HepG2 (cell line): ENCODE results near the gene CST4. TPM values are rescaled to one million over a fixed set of nuclear protein-coding genes. Genes with fewer than 3 reads are reported as not detected.

Experiments
- ATAC-seq: fragments of 200-7000 bp; cut with Tn5 transposase; 3 replicates; pipeline ENCODE4 v1.9.1; 2020; ENCODE audit warnings: mild to moderate bottlenecking, moderate library complexity
- BruUV-seq: library from RNA; stranded (reverse); fragments of 400-500 nt; replicated peaks from 2 replicates; lab custom pipeline; 2021; lab: Mats Ljungman, UMichigan
- CTCF ChIA-PET: fragments of 300-600 bp; formaldehyde crosslinking; extraction: SDS; loops from one replicate; lab custom pipeline; 2021; ENCODE audit warnings: low total read pairs, inconsistent platforms, low intra/inter-chr PET ratio; lab: Yijun Ruan, JAX
- POLR2A ChIA-PET: fragments of 350-600 bp; sonication (Branson Sonifier 250); formaldehyde crosslinking; loops from one replicate; lab custom pipeline; 2020; ENCODE audit warnings: antibody characterized with exemption, inconsistent platforms; lab: Yijun Ruan, JAX
- DNase-seq: peaks from one replicate; pipeline ENCODE4 v3.0.0-alpha.2; 2015; ENCODE audit warnings: low spot score
- FAIRE-seq: peaks from 3 replicates; lab custom pipeline; 2011; peaks lifted over from hg19 to GRCh38; lab: Jason Lieb, UNC
- H2AFZ ChIP-seq: one replicate; pipeline ENCODE4 v1.6.1; 2011; ENCODE audit warnings: low read length, inconsistent platforms
- H3K27ac ChIP-seq: fragments of 300-600 bp; 3 replicates; pipeline ENCODE4 v1.8.0; 2011; ENCODE audit warnings: mixed run types, mild to moderate bottlenecking, mixed read lengths, low read length, inconsistent platforms; ENCODE audit not compliant: insufficient read depth; ENCODE audit errors: extremely low read length
- H3K27me3 ChIP-seq, 2 experiments: fragments of 200-600 bp in 1 of 2; 2 replicates in 1 of 2; 3 replicates in 1 of 2; pipeline versions ENCODE4 v1.6.0 to v1.8.0; 2011; ENCODE audit warnings: low read length in 2 of 2, mild to moderate bottlenecking in 2 of 2, moderate library complexity in 2 of 2, inconsistent platforms in 1 of 2; ENCODE audit not compliant: insufficient read depth in 2 of 2, control insufficient read depth in 1 of 2
- H3K36me3 ChIP-seq, 2 experiments: fragments of 200-600 bp in 1 of 2; replicated peaks in 1 of 2; 2 replicates in 1 of 2; 3 replicates in 1 of 2; pipeline versions ENCODE4 v1.5.1 to v1.8.0; 2011; ENCODE audit warnings: low read length in 2 of 2, inconsistent platforms in 1 of 2; ENCODE audit not compliant: insufficient read depth in 2 of 2, control insufficient read depth in 1 of 2
- H3K4me1 ChIP-seq: 2 replicates; pipeline ENCODE4 v1.5.1; 2012; ENCODE audit warnings: low read length, inconsistent platforms; ENCODE audit not compliant: insufficient read depth
- H3K4me2 ChIP-seq: 2 replicates; pipeline ENCODE4 v1.6.0; 2011; ENCODE audit warnings: low read depth, low read length, inconsistent platforms
- H3K4me3 ChIP-seq, 3 experiments: fragments of 200-600 bp in 1 of 3; sonication (generic), shearing (Covaris generic) in 1 of 3; replicated peaks in 1 of 3; 2 replicates each; pipeline ENCODE4 v1.5.1; 2011 to 2016; ENCODE audit warnings: low read length in 3 of 3, inconsistent platforms in 2 of 3, low read depth in 2 of 3, mild to moderate bottlenecking in 2 of 3, control low read depth in 1 of 3, mixed read lengths in 1 of 3; ENCODE audit not compliant: insufficient read depth in 1 of 3
- H3K79me2 ChIP-seq: one replicate; pipeline ENCODE4 v1.6.1; 2011; ENCODE audit warnings: low read length, inconsistent platforms; ENCODE audit not compliant: insufficient read depth
- H3K9ac ChIP-seq: 2 replicates; pipeline ENCODE4 v1.6.0; 2011; ENCODE audit warnings: mild to moderate bottlenecking, low read depth, low read length, inconsistent platforms; ENCODE audit not compliant: insufficient read depth
- H3K9me3 ChIP-seq: 2 replicates; pipeline ENCODE4 v1.5.1; 2012; ENCODE audit warnings: mild to moderate bottlenecking, low read length
- H4K20me1 ChIP-seq: 2 replicates; pipeline ENCODE4 v1.6.0; 2011; ENCODE audit warnings: inconsistent platforms, mild to moderate bottlenecking, low read length, moderate library complexity; ENCODE audit not compliant: insufficient read depth
- E2F1 ChIP-seq: sonication (generic); formaldehyde crosslinking; IDR thresholded peaks from 2 replicates; pipeline ENCODE4 v1.5.0; 2020; ENCODE audit warnings: missing genetic modification reagents
- KIAA2018 ChIP-seq: sonication (generic); formaldehyde crosslinking; IDR thresholded peaks from 2 replicates; pipeline ENCODE4 v1.5.0; 2020; ENCODE audit warnings: mild to moderate bottlenecking, missing genetic modification reagents, borderline replicate concordance
- MAFG ChIP-seq: sonication (generic); formaldehyde crosslinking; IDR thresholded peaks from 2 replicates; pipeline ENCODE4 v1.5.1; 2020; ENCODE audit warnings: mild to moderate bottlenecking, missing genetic modification reagents
- RFX5 ChIP-seq: IDR thresholded peaks from 2 replicates; pipeline ENCODE4 v1.6.1; 2011; ENCODE audit warnings: low read depth, low read length, improper control_type of control experiment
- RFXANK ChIP-seq: IDR thresholded peaks from 2 replicates; pipeline ENCODE4 v1.6.1; 2016
- SP4 ChIP-seq: sonication (generic); formaldehyde crosslinking; IDR thresholded peaks from 2 replicates; pipeline ENCODE4 v1.8.1; 2023; ENCODE audit warnings: mild to moderate bottlenecking, missing genetic modification reagents
- ZFP37 ChIP-seq: sonication (generic); formaldehyde crosslinking; IDR thresholded peaks from 2 replicates; pipeline ENCODE4 v1.4.0; 2020; ENCODE audit warnings: missing genetic modification reagents, borderline replicate concordance
- ZNF512 ChIP-seq: sonication (generic); formaldehyde crosslinking; IDR thresholded peaks from 2 replicates; pipeline ENCODE4 v1.4.0; 2020; ENCODE audit warnings: mild to moderate bottlenecking, missing genetic modification reagents
- ZNF841 ChIP-seq: sonication (generic); formaldehyde crosslinking; IDR thresholded peaks from 2 replicates; pipeline ENCODE4 v1.8.1; 2023; ENCODE audit warnings: missing genetic modification reagents, borderline replicate concordance
- WGBS: methylation state at CpG from one replicate; pipeline ENCODE4 v1.1.6; 2017; ENCODE audit warnings: low lambda C conversion rate; 5-methylcytosine and 5-hydroxymethylcytosine counted together
- in situ Hi-C: cut with HindIII; loops from 2 replicates; pipeline ENCODE4 v1.10.0; 2017; ENCODE audit warnings: low pct_unique_long_range_greater_than_20kb; ENCODE audit not compliant: extremely low pct_ligation_motif_present
- intact Hi-C: fragments of 100-400 bp; cut with micrococcal nuclease; formaldehyde crosslinking; loops from one replicate; pipeline ENCODE4 v1.10.0; 2022; ENCODE audit not compliant: unreplicated experiment
- polyA plus RNA-seq, 8 experiments: library from polyadenylated mRNA; depleted of rRNA in 3 of 8; stranded (reverse) in 7 of 8; unstranded in 1 of 8; fragments of >200 nt; fragmentation: Illumina TruSeq in 4 of 8; extraction: Trizol in 4 of 8; gene quantifications; 2 replicates each; pipeline versions ENCODE4 v1.2.1 to v1.2.3, GENCODE V29; 2011 to 2016; ENCODE audit warnings: low read depth in 4 of 8, missing spikeins in 1 of 8, mixed read lengths in 1 of 8; ENCODE audit not compliant: insufficient read depth in 1 of 8
- total RNA-seq, 5 experiments: library from RNA; depleted of rRNA; stranded (reverse); fragments of >200 nt; fragmentation: Illumina TruSeq; extraction: Trizol; gene quantifications; 2 replicates each; pipeline ENCODE4 v1.2.3, GENCODE V29; 2016; ENCODE audit warnings: low read depth in 1 of 5

The CST4 gene
- total and polyA plus RNA-seq, 2 of the 13 experiments (the other 11 are each of a cell fraction or from before 2014, with no cell fraction given), result not detected

- TF ChIP-seq KIAA2018, result no peak
Observed at GRCh38 chr20:23702021-23702420, 13.2 kb upstream of the CST4 start (continued).

- H2AFZ ChIP-seq, result no peak overlapping the region
- intact Hi-C loops (no loop called here), in situ Hi-C loops (no loop called here)
- no peaks in the 10 kb centered on the region for H3K4me1 ChIP-seq
- peaks cover 0 to 8% of the 10 kb centered on the region in 2 experiments; a peak in 2 of 5 replicates for H3K27me3 ChIP-seq
- WGBS, result 0% methylated on average over 3 of the region's 3 CpGs
- H3K9ac ChIP-seq, result no peak overlapping the region
- H3K36me3 ChIP-seq, result no peaks in the 10 kb centered on the region
- no TSS peak for BruUV-seq
- H3K4me2 ChIP-seq, result no peak overlapping the region
- ATAC-seq (no peak; the same call in 2 of the 3 replicates), FAIRE-seq (no peak)
- H3K9me3 ChIP-seq, result no peaks in the 10 kb centered on the region
- H3K27ac ChIP-seq, result no peak overlapping the region
- TF ChIP-seq RFXANK (no peak), ZFP37 (CRISPR knock-in tag) (no peak), RFX5 (no peak), E2F1 (no peak), MAFG (CRISPR knock-in tag) (no peak), ZNF841 (no peak), ZNF512 (CRISPR knock-in tag) (no peak), SP4 (CRISPR knock-in tag) (no peak)
- TF ChIP-seq, all 625 proteins: peak for 0
- no peak for DNase-seq
- Histone ChIP-seq H3K79me2 (no peaks in the 10 kb centered on the region), H4K20me1 (no peaks in the 10 kb centered on the region), H3K4me3 (no peak overlapping the region)
- ChIA-PET CTCF (no interaction called here), POLR2A (no interaction called here)
Observed at GRCh38 chr20:23700931-23701330, 12.1 kb upstream of the CST4 start.
